Neuronal stem cell (in vitro differentiated cells): ENCODE results near the gene PGM2L1.
"Not testable (repeated sequence)": the region's sequence is repeated elsewhere in the genome, so short reads cannot be mapped to it uniquely, and the experiment has no call there.

Experiments used
- DNase-seq: peaks from one replicate; pipeline ENCODE4 v3.0.0-alpha.2; 2013; ENCODE audit warnings: low spot score
- H2AFZ ChIP-seq: one replicate; pipeline ENCODE4 v1.6.1; 2013; ENCODE audit warnings: mild to moderate bottlenecking, low read length, inconsistent platforms
- H2AK5ac ChIP-seq: 2 replicates; pipeline ENCODE4 v1.6.1; 2013; ENCODE audit warnings: low read depth, mild to moderate bottlenecking, inconsistent platforms, low read length, moderate library complexity, mixed read lengths
- H2BK120ac ChIP-seq: 2 replicates; pipeline ENCODE4 v1.6.1; 2013; ENCODE audit warnings: low read depth, mild to moderate bottlenecking, inconsistent platforms, low read length, moderate library complexity, mixed read lengths
- H2BK12ac ChIP-seq: one replicate; pipeline ENCODE4 v1.6.1; 2013; ENCODE audit warnings: low read length, inconsistent platforms
- H2BK15ac ChIP-seq: 2 replicates; pipeline ENCODE4 v1.6.1; 2013; ENCODE audit warnings: mild to moderate bottlenecking, low read length, inconsistent platforms, mixed read lengths
- H2BK5ac ChIP-seq: one replicate; pipeline ENCODE4 v1.6.1; 2013; ENCODE audit warnings: inconsistent platforms, mild to moderate bottlenecking, low read length, moderate library complexity
- H3K14ac ChIP-seq: one replicate; pipeline ENCODE4 v1.6.1; 2013; ENCODE audit warnings: low read length, inconsistent platforms
- H3K18ac ChIP-seq: 2 replicates; pipeline ENCODE4 v1.6.1; 2013; ENCODE audit warnings: low read length, inconsistent platforms
- H3K23ac ChIP-seq: 2 replicates; pipeline ENCODE4 v1.6.1; 2013; ENCODE audit warnings: low read depth, mild to moderate bottlenecking, mixed read lengths, low read length, inconsistent platforms; ENCODE audit not compliant: poor library complexity
- H3K27ac ChIP-seq: replicated peaks from 3 replicates; pipeline ENCODE4 v1.5.1; 2013; ENCODE audit warnings: low read length, inconsistent platforms
- H3K27me3 ChIP-seq, 3 experiments: 2 replicates each; pipeline ENCODE4 v1.6.1; 2013; ENCODE audit warnings: low read length in 3 of 3, mild to moderate bottlenecking in 2 of 3, inconsistent platforms in 1 of 3, low read depth in 1 of 3, mixed read lengths in 1 of 3, moderate library complexity in 1 of 3; ENCODE audit not compliant: control insufficient read depth in 3 of 3, insufficient read depth in 3 of 3
- H3K36me3 ChIP-seq, 2 donors: replicated peaks in 1 of 2; 2 replicates each; pipeline ENCODE4 v1.6.1; 2013; ENCODE audit warnings: low read length in 2 of 2; ENCODE audit not compliant: control insufficient read depth in 2 of 2, insufficient read depth in 2 of 2
- H3K4ac ChIP-seq: 2 replicates; pipeline ENCODE4 v1.6.1; 2013; ENCODE audit warnings: inconsistent platforms, mild to moderate bottlenecking, low read length, moderate library complexity
- H3K4me1 ChIP-seq, 2 donors: 1 replicate in 1 of 2; 2 replicates in 1 of 2; pipeline ENCODE4 v1.6.1; 2013; ENCODE audit warnings: low read length in 2 of 2, low read depth in 1 of 2; ENCODE audit not compliant: control insufficient read depth in 2 of 2, insufficient read depth in 1 of 2
- H3K4me2 ChIP-seq: one replicate; pipeline ENCODE4 v1.6.1; 2013; ENCODE audit warnings: mild to moderate bottlenecking, low read length, inconsistent platforms; ENCODE audit not compliant: insufficient read depth, poor library complexity, severe bottlenecking
- H3K4me3 ChIP-seq, 2 donors: 2 replicates each; pipeline ENCODE4 v1.5.1; 2013; ENCODE audit warnings: low read length in 2 of 2, mild to moderate bottlenecking in 2 of 2, inconsistent platforms in 1 of 2, moderate library complexity in 1 of 2
- H3K79me1 ChIP-seq: one replicate; pipeline ENCODE4 v1.6.1; 2013; ENCODE audit warnings: low read depth, mild to moderate bottlenecking, inconsistent platforms, low read length, moderate library complexity
- H3K9ac ChIP-seq: one replicate; pipeline ENCODE4 v1.6.1; 2013; ENCODE audit warnings: mild to moderate bottlenecking, low read depth, low read length, inconsistent platforms; ENCODE audit not compliant: poor library complexity
- H3K9me3 ChIP-seq, 2 donors: replicated peaks in 1 of 2; 2 replicates each; pipeline versions ENCODE3 to v1.6.1; 2013; ENCODE audit warnings: low read length in 2 of 2, mild to moderate bottlenecking in 2 of 2, inconsistent platforms in 1 of 2, low read depth in 1 of 2, mixed read lengths in 1 of 2, moderate library complexity in 1 of 2; ENCODE audit not compliant: control insufficient read depth in 2 of 2, insufficient read depth in 1 of 2
- H4K8ac ChIP-seq: one replicate; pipeline ENCODE4 v1.6.1; 2013; ENCODE audit warnings: low read depth, mild to moderate bottlenecking, inconsistent platforms, low read length, moderate library complexity
- H4K91ac ChIP-seq: one replicate; pipeline ENCODE4 v1.6.1; 2013; ENCODE audit warnings: low read length, low read depth, mild to moderate bottlenecking, inconsistent platforms; ENCODE audit not compliant: poor library complexity
- WGBS, 2 donors: extraction: QIAGEN DNeasy Blood & Tissue Kit; methylation state at CpG; one replicate each; pipeline ENCODE4 v1.1.7; 2013; ENCODE audit warnings: missing lambda C conversion rate in 2 of 2, mixed read lengths in 1 of 2; ENCODE audit not compliant: insufficient read length in 2 of 2, insufficient replicate concordance in 1 of 2; ENCODE audit errors: extremely low coverage in 2 of 2; 5-methylcytosine and 5-hydroxymethylcytosine counted together

The PGM2L1 gene

DNA sequence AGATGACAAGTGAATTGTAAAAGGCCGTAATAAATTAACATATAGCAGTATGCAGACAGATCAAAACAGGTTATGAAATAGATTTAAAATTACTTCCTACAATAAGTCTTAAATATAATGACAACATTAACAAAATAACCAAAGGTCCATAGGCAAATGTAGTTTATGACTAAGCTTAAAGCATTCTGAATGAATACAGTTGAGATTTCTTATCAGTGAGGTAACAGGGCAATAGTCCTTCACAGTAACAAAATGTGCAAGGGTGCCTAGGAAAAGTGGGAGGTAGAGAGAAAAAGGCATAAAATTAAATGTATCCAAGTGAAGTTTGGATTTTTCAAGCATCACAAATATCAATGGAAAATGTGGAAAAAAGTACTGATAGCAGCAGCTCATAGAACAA, 65.9 kb downstream of the PGM2L1 start:
- Histone ChIP-seq H2BK120ac (no peak overlapping the region), H2BK12ac (no peak overlapping the region), H3K18ac (no peak overlapping the region), H4K8ac (no peak overlapping the region), H3K27ac (no peak overlapping the region), H3K4me3 (no peak overlapping the region), H3K4ac (no peak overlapping the region), H3K9ac (no peak overlapping the region), H3K23ac (no peak overlapping the region), H2BK5ac (no peak overlapping the region), H3K4me2 (no peak overlapping the region), H3K9me3 (peaks cover 0 to 5% of the 10 kb centered on the region in 2 donors), H2BK15ac (no peak overlapping the region), H2AFZ (no peak overlapping the region), H3K14ac (no peak overlapping the region), H3K4me1 (no peaks in the 10 kb centered on the region), H2AK5ac (no peak overlapping the region), H3K79me1 (no peaks in the 10 kb centered on the region), H4K91ac (no peak overlapping the region), H3K36me3 (peaks cover 0 to 15% of the 10 kb centered on the region in 2 donors), H3K27me3 (no peaks in the 10 kb centered on the region)
- no CpG with 5 or more reads among the region's 1 CpG for WGBS, 2 donors
- DNase-seq: no peak

DNA sequence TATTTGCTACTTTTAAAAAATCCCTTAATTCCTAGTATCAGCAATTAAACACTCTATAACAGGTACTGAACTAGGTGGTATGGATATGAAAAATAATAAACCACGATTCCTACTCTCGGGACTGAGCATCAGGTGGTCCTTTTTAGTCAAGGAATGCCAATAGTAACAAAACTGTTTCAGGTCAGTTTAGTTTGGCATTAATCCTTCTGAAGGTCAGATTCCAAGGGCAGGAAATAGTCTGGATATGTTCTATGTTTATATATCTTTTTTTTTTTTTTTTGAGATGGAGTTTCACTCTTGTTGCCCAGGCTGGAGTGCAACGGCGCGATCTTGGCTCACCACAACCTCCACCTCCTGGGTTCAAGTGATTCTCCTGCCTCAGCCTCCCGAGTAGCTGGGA, 67.2 kb downstream of the PGM2L1 start:
- H3K4me1 ChIP-seq, H3K27me3 ChIP-seq, H3K9me3 ChIP-seq, DNase-seq, H3K79me1 ChIP-seq, H3K23ac ChIP-seq, H2BK120ac ChIP-seq, H3K4ac ChIP-seq, H2BK15ac ChIP-seq, H3K27ac ChIP-seq, H3K4me3 ChIP-seq, H3K9ac ChIP-seq, H4K91ac ChIP-seq, H2BK5ac ChIP-seq, H3K4me2 ChIP-seq, H2AFZ ChIP-seq, H3K36me3 ChIP-seq, H3K18ac ChIP-seq, H2AK5ac ChIP-seq, H4K8ac ChIP-seq, H3K14ac ChIP-seq, H2BK12ac ChIP-seq: not testable (repeated sequence)
- no CpG with 5 or more reads among the region's 6 CpGs for WGBS, 2 donors

DNA sequence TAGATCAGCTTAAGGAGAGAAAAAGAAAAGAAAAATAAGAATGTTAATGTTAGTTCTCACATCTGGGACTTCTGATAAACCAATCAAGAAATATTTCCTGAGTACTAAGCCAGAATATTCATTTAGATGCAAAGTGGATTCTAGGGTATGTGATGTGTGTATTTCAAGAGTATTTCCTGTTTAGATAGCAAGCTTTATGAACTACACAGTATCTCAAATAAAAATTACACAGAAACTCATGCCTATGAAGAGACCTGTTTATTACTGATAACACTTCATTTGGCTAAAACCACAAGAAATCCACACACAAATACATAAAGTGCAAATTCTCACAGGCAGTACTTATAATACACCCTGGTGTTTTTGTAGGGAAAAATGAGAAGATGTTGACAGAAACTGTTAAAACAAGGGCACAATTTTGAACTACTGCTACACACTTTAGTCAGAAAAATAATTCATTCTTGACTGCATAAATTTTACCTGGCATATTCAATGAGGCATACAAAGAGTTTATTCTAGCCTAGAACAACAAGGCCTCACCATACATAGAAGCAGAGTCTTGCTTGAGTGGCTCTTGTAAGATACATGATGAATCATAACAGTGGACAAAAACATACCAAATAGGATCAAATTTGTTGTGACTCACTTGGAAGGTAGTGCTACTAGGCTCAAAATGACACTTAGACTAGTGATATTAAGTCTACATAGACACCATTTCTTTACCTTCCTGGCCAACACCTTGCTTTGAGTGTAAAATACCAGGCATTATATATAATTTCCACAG, 68.0 kb downstream of the PGM2L1 start:
- Histone ChIP-seq H3K4me1 (peaks cover 0 to 10% of the 10 kb centered on the region in 2 donors), H4K8ac (no peak overlapping the region), H3K18ac (no peak overlapping the region), H3K14ac (no peak overlapping the region), H2BK120ac (no peak overlapping the region), H3K4ac (no peak overlapping the region), H2BK15ac (no peak overlapping the region), H2AK5ac (no peak overlapping the region), H2BK12ac (no peak overlapping the region), H3K79me1 (no peaks in the 10 kb centered on the region), H3K4me2 (no peak overlapping the region), H3K36me3 (no peaks in the 10 kb centered on the region), H2BK5ac (no peak overlapping the region), H2AFZ (no peak overlapping the region), H3K4me3 (no peak overlapping the region), H3K9ac (no peak overlapping the region), H3K9me3 (peaks cover 0 to 5% of the 10 kb centered on the region in 2 donors), H3K23ac (no peak overlapping the region), H3K27ac (no peak overlapping the region), H3K27me3 (no peaks in the 10 kb centered on the region), H4K91ac (no peak overlapping the region)
- no peak for DNase-seq

DNA sequence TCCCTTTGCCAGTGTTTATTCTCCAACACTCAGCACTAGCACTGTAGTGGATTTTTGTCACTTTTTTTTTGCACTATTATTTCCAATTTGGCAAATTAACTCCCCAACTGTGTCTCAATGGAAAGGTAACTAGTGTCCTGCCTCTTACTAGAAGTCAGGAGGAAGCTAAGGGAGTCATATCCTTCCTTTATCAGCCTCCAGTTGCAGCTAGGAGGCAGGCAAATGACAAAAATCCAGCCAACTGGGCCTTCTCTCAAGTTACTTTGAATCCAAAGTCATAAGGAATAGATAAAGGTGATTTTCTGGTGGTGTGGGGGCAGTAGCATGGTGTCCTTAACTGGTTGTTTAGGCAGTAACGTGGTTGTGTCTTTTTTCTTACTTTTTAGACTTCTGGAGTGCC, 71.2 kb downstream of the PGM2L1 start:
- H2BK5ac ChIP-seq: no peak overlapping the region
- H3K4me2 ChIP-seq: no peak overlapping the region

More for the DNA sequence above, 71.2 kb downstream of the PGM2L1 start:
- Histone ChIP-seq H3K79me1 (no peaks in the 10 kb centered on the region), H2BK12ac (no peak overlapping the region), H3K4me3 (no peak overlapping the region), H2BK120ac (no peak overlapping the region), H4K8ac (no peak overlapping the region), H2BK15ac (no peak overlapping the region), H3K9ac (no peak overlapping the region), H3K4me1 (peaks cover 0 to 10% of the 10 kb centered on the region in 2 donors), H3K23ac (no peak overlapping the region), H3K9me3 (peaks cover 0 to 5% of the 10 kb centered on the region in 2 donors), H3K27ac (no peak overlapping the region), H3K36me3 (no peaks in the 10 kb centered on the region), H3K14ac (no peak overlapping the region), H2AK5ac (no peak overlapping the region), H3K27me3 (no peaks in the 10 kb centered on the region), H4K91ac (no peak overlapping the region), H3K4ac (no peak overlapping the region), H2AFZ (no peak overlapping the region), H3K18ac (no peak overlapping the region)
- WGBS, 2 donors: no CpG with 5 or more reads among the region's 1 CpG
- no peak for DNase-seq
